HG03025 (cell line): ENCODE measurements around the gene WFDC12.

Experiments
- ATAC-seq: cut with Tn5 transposase; IDR thresholded peaks from one replicate; pipeline ENCODE4 v1.9.1; 2021; ENCODE audit warnings: mild to moderate bottlenecking, moderate library complexity; ENCODE audit not compliant: unreplicated experiment, low FRiP score

WFDC12 gene

DNA sequence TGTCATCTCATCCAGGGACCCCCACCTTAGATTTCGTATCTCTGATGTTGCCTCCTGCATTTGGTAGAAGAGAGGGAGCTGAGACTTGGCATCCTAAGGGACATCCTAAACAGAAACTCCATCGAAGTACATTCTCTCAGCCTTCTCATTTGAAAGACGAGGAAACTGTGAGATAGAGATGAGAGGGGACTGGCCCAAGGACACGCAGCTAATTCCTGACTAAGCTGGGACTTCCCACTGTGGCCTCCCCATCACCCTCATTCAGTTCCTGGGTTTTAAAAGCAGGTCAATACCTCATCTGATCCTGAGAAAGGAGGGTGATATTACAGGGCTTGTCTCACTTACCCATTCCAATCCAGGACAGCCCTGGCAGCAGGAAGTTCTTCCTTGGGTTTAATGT, 8.4 kb downstream of the WFDC12 start:
- ATAC-seq = no peak

DNA sequence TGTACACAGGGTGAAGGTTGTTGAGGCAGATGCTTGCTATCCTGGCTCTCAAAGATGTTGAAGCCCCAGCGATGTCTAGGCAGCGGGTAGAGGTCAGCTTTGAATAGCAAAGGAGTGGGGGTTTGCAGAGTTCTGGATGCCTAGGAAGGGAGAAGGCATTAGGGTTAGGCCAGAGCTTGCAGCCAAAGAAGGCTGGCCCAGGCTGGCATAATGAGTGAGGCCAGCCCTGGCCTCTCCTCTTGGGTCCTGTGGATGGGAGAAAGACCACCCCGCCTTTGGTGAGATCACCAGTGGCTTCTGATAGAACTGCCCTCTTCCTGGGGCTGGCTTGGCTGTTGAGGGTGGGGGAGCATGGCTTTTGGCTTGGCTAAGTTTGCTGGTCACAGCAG, 8.9 kb downstream of the WFDC12 start:
- no peak for ATAC-seq

DNA sequence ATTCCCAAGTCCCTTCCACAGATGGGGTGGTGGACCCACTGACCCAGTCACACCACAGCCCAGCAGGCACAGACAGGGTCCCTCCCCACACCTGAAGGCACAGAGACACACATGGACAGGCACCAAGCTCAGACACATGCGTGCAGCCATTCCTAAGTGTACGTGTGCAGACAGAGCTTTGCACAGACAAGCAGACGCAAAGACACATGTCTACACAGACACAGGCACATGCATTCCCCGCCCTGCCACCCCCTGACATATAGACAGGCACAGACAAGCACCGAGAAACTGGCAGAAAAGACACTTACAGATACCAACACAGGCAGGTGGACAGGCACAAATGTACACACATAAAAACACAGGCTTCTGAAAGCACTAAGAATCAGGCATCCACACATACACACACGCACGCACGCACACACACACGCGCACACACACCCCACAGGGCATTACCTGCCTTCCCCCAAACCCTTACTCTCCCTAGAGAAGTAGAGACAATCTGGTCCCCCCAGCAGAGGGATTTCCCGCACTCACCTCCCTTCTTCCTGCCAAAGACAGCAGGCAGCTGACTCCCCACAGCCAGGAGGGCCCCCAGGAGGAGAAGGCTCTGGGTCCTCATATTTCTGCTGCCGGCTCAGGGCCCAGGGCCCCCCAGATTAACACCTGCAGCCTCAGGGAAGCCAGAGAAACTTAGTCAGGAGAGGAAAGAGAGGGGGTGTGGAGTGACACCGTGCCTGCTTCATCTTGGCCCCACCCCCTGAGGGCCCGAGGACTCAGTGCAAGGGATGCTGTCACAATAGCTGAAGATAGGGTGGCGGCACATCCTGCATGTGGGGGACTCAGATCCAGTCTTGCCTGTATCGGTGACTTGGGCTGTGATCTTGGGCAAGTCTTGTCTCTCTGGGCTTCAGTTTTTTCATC, 9.5 kb downstream of the WFDC12 start, which contains the start of gene WFDC5:
Gene WFDC5 (minus strand): TSS at position 710 of the 921 bp plus-strand sequence. CDS start 91 bp downstream, at position 619.
- no peak for ATAC-seq

DNA sequence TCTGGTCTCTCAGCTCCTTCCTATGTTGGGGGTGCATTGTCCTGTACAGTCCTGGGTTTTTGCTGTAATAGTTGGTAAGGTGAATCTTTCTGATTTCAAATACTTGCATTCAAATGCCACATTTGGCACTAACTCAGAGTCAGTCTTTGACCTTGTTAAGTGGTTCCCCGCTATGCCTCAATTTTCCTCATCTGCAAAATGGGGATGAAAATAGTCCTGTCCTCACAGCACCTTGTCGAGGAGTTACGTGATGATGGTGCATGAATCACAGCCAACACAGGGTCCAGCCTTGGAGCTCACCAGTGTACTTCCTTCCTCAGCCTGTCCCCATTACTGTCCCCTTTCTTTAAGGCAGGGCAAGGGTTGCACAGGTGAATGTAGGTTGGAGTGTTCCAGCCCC, 10.4 kb downstream of the WFDC12 start:
- no peak for ATAC-seq

DNA sequence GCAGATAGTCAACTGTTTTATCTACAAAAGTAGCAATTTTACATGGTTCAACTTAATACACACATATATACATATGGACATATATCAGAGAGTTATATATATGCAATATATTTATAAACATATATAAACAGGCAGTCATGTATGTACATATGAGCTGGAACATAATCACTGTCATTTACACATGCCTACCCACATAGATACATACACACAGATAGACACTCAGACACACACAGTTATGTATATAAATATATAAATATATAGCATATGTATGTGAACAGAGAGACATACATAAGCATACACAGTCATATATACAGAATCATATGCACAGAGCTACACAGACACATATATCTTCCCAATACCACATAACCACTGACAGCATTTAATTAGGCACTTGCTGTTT, 11.5 kb downstream of the WFDC12 start:
- no peak for ATAC-seq

DNA sequence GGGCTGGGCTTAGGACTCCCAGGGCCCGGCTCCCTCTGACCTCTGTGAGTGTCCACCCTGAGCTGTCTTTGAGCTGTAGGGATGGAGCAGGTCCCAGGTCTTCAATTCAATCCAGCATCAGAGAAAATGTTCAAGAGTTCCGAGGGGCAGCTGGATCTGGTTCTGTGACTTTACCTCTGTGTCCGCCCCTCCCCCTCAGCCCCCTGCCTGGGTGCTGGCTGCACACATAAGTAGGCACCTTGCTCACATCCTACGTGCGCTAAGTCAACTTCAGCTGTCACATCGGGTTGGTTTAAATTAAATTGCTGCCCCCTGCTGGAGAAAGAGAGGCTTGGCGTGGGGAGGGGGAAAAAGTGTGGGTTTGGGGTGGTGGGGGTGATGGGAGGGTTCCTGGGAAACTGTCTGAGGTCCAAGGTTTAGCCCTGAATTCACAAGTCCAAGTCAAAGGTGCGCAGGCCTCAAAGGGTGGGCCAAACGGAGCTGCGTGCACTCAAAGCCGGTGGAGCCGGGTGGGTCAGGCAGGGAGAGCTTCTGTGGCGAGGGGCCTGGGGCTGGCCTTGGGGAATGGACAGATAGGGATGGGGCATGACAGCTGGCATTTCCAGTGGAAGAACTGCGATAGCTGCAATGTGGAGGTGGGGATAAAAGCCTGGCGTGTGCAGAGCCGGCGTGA, 12.3 kb downstream of the WFDC12 start:
- no peak for ATAC-seq

GRCh38 chr20:45111285-45111684, 13.0 kb downstream of the WFDC12 start:
- ATAC-seq = no peak

DNA sequence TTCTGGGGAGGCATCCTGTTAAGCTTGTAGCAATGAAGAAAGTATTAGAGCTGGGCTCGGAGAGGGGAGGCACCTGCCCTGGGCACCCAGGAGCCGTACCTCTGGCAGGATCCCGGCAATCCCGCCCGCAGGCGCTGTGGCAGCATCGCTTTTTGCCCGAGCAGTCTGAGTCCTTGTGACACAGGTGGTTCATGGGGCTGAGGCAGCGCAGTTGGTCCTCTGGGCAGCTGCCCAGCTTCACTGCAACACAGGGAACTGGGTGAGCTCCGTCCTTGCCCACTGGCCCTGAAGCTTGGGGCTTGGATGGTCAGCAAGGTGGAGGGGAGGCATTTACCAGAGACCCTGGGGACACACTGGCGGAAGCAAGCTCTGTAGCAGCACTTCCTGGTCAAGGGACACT, 14.0 kb downstream of the WFDC12 start:
- no peak for ATAC-seq

GRCh38 chr20:45109634-45110033, 14.6 kb downstream of the WFDC12 start:
- ATAC-seq = no peak

- ATAC-seq = no peak
Measured at GRCh38 chr20:45105317-45105716, 18.9 kb downstream of the WFDC12 start.

DNA sequence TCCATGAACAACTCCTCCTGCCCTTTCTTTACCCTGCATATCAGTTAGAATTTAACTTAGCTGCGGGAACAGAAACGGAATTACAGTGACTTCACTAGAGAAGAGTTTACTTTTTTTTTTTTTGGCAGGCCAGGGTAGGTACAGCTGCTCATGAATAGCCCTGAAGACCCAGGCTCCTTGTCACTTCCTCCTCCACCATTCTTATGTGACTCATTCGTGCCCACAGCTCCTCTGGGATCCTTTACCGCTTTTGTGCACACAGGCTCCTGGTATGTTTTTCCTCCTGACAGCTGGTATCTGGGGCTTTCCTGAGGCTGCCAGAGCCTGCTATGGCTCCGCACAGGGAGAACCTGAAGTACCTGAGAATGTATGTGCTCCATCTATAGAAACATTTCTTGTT, 19.5 kb downstream of the WFDC12 start:
- no peak for ATAC-seq

GRCh38 chr20:45103072-45103471, 21.2 kb downstream of the WFDC12 start:
- ATAC-seq = no peak

DNA sequence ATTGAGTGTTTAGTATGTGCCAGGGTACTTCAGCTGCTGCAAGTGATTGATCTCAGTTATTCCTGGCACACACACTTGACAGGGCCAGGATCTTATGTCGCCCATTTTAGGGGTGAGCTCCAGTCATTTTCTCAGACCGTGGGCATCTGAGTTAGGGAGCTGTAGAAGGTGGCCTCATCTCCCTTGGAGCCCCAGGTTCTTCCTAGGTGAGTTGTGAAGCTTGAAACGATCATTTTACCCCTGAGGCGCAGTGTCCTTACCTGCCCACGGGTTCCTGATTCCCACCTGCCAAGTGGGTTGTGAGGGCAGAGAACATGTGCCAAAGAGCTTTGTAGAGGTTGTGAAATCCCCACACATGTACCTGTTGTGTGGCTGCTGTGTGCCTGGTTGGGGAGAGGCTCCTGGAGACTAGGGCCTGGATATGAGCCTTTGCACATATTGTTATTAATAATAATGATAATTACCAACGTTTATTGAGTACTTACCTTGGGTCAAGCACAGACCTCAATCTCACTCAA, 22.9 kb downstream of the WFDC12 start:
- ATAC-seq = no peak

GRCh38 chr20:45100563-45101245, 23.6 kb downstream of the WFDC12 start, which contains the start of gene KCNS1:
TSS of gene KCNS1 (minus strand) at chr20:45101127. CDS start at chr20:45099236, 1,891 bp downstream.
- no peak for ATAC-seq

GRCh38 chr20:45098103-45098773, 26.0 kb downstream of the WFDC12 start:
- no peak for ATAC-seq

- no peak for ATAC-seq
Measured at GRCh38 chr20:45097485-45098102, 26.7 kb downstream of the WFDC12 start.

DNA sequence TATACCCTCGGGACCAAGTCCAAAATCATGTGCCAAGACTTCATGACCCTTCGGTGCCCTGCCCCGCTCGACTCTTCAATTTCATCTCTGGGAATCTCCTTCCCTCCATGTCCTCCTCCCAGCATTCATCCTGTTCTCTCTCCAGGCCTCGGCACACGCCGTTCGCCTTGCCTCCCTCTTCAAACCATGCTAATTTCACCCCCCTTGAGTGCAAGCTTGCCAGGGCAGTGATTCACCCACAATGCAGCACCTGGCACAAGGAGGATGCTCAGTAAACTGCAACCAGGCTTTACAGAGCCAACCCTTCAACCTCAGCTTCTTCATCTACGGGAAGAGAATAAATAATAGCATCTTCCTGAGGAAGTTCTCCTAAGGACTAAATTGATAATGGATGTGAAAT, 27.5 kb downstream of the WFDC12 start:
- no peak for ATAC-seq

DNA sequence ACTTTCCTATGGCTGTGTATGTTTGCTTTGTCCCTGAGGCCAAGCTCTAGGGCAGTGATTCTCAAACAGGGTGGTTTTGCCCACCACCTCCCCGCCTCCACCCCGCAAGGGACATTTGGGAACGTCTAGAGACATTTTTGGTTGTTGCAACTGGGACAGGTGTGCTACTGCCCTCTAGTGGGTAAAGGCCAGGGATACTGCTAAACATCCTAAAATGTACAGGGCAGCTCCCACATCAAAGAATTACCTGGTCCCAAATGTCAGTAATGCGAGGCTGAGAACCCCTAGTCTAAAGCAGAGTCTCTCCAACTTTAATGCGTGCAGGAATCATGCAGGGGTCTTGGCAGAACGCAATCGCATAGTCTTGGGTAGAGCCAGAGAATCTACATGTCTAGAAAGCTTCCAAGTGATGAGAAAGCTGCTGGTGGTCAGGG, 28.4 kb downstream of the WFDC12 start:
- no peak for ATAC-seq

GRCh38 chr20:45094864-45095574, 29.2 kb downstream of the WFDC12 start:
- ATAC-seq = no peak
